ENCODE measurements around the gene GFI1.

DNA sequence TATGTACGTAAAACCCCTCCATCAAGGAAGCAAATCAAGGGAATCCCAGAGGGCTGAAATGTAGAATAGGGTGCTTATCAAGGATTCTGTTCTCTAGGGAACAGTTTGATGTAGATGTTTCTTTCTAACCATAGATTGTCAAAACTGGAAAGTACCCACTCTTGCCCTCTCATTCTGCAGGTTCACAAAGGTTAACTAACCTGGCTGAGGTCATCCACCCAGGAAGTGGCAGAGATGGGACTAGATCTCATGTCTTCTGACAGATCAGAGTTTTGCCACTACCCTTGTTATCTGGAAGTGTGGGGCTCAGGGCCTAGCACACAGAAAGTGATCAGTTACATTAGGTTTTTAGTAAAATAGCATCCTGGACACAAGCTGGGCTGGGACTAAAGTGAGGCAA is 47.4 kb downstream of the GFI1 start:
- TF ChIP-seq YY1 (IDR thresholded peaks at IDR 0.05; ENCODE audit: insufficient read depth, insufficient read length) (no peak), ZNF274 (IDR thresholded peaks at IDR 0.05; ENCODE audit: low read depth, low read length) (no peak), SUZ12 (IDR thresholded peaks at IDR 0.05; ENCODE audit: extremely low read depth, insufficient read depth, insufficient read length) (no peak)
